Heart left ventricle (tissue), 16 donors: ENCODE results near the gene IL31. TPM values are rescaled to one million over a fixed set of nuclear protein-coding genes. Genes with fewer than 3 reads are reported as not detected.

Source experiments
- ATAC-seq, 4 donors: fragments of 200-7000 bp; cut with Tn5 transposase; one replicate each; pipeline ENCODE4 v1.9.1; 2020 to 2022; ENCODE audit warnings: moderate library complexity in 4 of 4, mild to moderate bottlenecking in 3 of 4, moderate number of reproducible peaks in 1 of 4
- DNase-seq, 5 donors: peaks; one replicate each; pipeline ENCODE4 v3.0.0-alpha.2; 2020
- H3K27ac ChIP-seq, 12 donors: fragments of 200-600 bp; sonication (generic) in 4 of 12; one replicate each; pipeline versions ENCODE4 v1.5.0 to v1.8.0; 2016 to 2022; ENCODE audit warnings: mild to moderate bottlenecking in 2 of 12
- H3K27me3 ChIP-seq, 9 donors: fragments of 200-600 bp; sonication (generic) in 2 of 9; one replicate each; pipeline versions ENCODE4 v1.5.1 to v1.8.0; 2016 to 2022; ENCODE audit warnings: mild to moderate bottlenecking in 3 of 9
- H3K36me3 ChIP-seq, 9 donors: fragments of 200-600 bp; sonication (generic) in 2 of 9; one replicate each; pipeline versions ENCODE4 v1.5.0 to v1.8.0; 2018 to 2022; ENCODE audit warnings: mild to moderate bottlenecking in 2 of 9
- H3K4me1 ChIP-seq, 12 donors: fragments of 200-600 bp; sonication (generic) in 4 of 12; one replicate each; pipeline versions ENCODE4 v1.5.0 to v1.8.0; 2016 to 2022; ENCODE audit warnings: mild to moderate bottlenecking in 3 of 12
- H3K4me3 ChIP-seq, 12 donors: fragments of 200-600 bp; sonication (generic) in 4 of 12; one replicate each; pipeline versions ENCODE4 v1.5.0 to v1.8.0; 2017 to 2022; ENCODE audit warnings: mild to moderate bottlenecking in 9 of 12, moderate library complexity in 4 of 12
- H3K9me3 ChIP-seq, 12 donors: fragments of 200-600 bp; sonication (generic) in 4 of 12; one replicate each; pipeline versions ENCODE4 v1.5.0 to v1.8.0; 2016 to 2022; ENCODE audit warnings: mild to moderate bottlenecking in 1 of 12
- CTCF ChIP-seq, 12 donors: fragments of 200-600 bp; sonication (generic) in 4 of 12; IDR thresholded peaks; one replicate each; pipeline versions ENCODE4 v1.5.0 to v1.8.0; 2018 to 2022; ENCODE audit warnings: antibody characterized with exemption in 12 of 12, mild to moderate bottlenecking in 5 of 12
- POLR2A ChIP-seq, 2 donors: fragments of 450-650 bp; IDR thresholded peaks; one replicate each; pipeline ENCODE4 v1.6.1; 2017; ENCODE audit warnings: antibody characterized with exemption in 2 of 2, mild to moderate bottlenecking in 2 of 2, moderate library complexity in 2 of 2
- WGBS, 4 donors: extraction: QIAGEN DNeasy Blood & Tissue Kit in 2 of 4; methylation state at CpG; one replicate each; pipeline versions ENCODE4 v1.1.5 to v1.1.7; 2013 to 2018; 5-methylcytosine and 5-hydroxymethylcytosine counted together
- intact Hi-C, 10 donors: fragments of 100-400 bp; cut with DNase I; formaldehyde crosslinking; loops; one replicate each; pipeline versions ENCODE4 v1.11.1 to v1.14.2; 2022
- polyA plus RNA-seq, 2 donors: library from polyadenylated mRNA; stranded (reverse); fragments of 200-250 nt; gene quantifications; one replicate each; pipeline ENCODE4 v1.2.3, GENCODE V29; 2013
- total RNA-seq, 9 donors: library from RNA; depleted of rRNA in 2 of 9; stranded (reverse); fragments of >200 nt in 2 of 9; fragmentation: NEBNext Ultra II Directional in 3 of 9; extraction: Animal tissue kit (Norgen Biotek cat#: 25700) in 3 of 9; gene quantifications; one replicate each; pipeline versions ENCODE4 v1.1.0 to v1.2.4, GENCODE V29; 2016 to 2023
- donor health status: ischemic (EF 13 %, LVEDD 7.1; RV severe dilation, severe dysfunction).
- donor health status: healthy with polysubstance abuse.
- donor health status: DM: no; HTN: yes; CAD: no.
- donor health status: DM: no; HTN: no; CAD: no.
- donor health status: ischemic (EF 25% LVEDD 6.9; RV normal size, moderate dysfunction).
- donor health status: ischemic (EF 25% LVEDD 5.7; RV mildly dilated, moderate dysfunction).
- donor health status: healthy.
- donor health status: DM: yes; HTN: yes; CAD: no.
- donor health status: ischemic (EF 35%, LVEDD 5.7; RV mildly dilated, moderate dysfunction).
- donor health status: nonischemic (EF 11% LVEDD 7.7; RV severe dilation, severe dysfunction).
- donor health status: DM: yes; HTN: yes; CAD: no.
- donor health status: PGD.
- donor health status: ischemic (EF 29% LVEDD 5.4; RV normal size, mild dysfunction).
- donor health status: nonischemic (EF 23%, LVEDD 6.1; RV moderate dilation, normal function).

IL31 gene
- total and polyA plus RNA-seq, 11 donors = not detected

- WGBS, 4 donors = 89 to 97% (median 95%) methylated on average over 3 of the region's 3 CpGs
- H3K4me1 ChIP-seq = no peaks in the 10 kb centered on the region
- TF ChIP-seq POLR2A (IDR thresholded peaks at IDR 0.05) = no peak
- no peak for TF ChIP-seq CTCF (IDR thresholded peaks at IDR 0.05)
- H3K9me3 ChIP-seq = no peaks in the 10 kb centered on the region
- intact Hi-C loops = no loop called here
- H3K27ac ChIP-seq = no peak overlapping the region
- no peak overlapping the region for H3K4me3 ChIP-seq
- H3K36me3 ChIP-seq = no peaks in the 10 kb centered on the region
- ATAC-seq (no peak), DNase-seq (no peak)
- peaks cover 0 to 4% (median 0%) of the 10 kb centered on the region in 9 donors for H3K27me3 ChIP-seq
These were observed 5.5 kb downstream of the IL31 start for GRCh38 chr12:122168492-122168891.

GRCh38 chr12:122167356-122167925 is 6.6 kb downstream of the IL31 start:
- DNase-seq = no peak
- Histone ChIP-seq H3K4me1 (no peaks in the 10 kb centered on the region), H3K36me3 (no peaks in the 10 kb centered on the region), H3K9me3 (no peaks in the 10 kb centered on the region), H3K27ac (no peak overlapping the region), H3K27me3 (peaks cover 0 to 8% (median 0%) of the 10 kb centered on the region in 9 donors), H3K4me3 (no peak overlapping the region)
- no peak for TF ChIP-seq POLR2A (IDR thresholded peaks at IDR 0.05)
- no peak for TF ChIP-seq CTCF (IDR thresholded peaks at IDR 0.05)
- WGBS, 4 donors = 70 to 77% (median 73%) methylated on average over 10 of the region's 10 CpGs
- ATAC-seq = no peak
- intact Hi-C loops = no loop called here

- H3K9me3 ChIP-seq = no peaks in the 10 kb centered on the region
- no peaks in the 10 kb centered on the region for H3K4me1 ChIP-seq
- no peak overlapping the region for H3K27ac ChIP-seq
- intact Hi-C loops = no loop called here
- no peak for ATAC-seq
- WGBS, 4 donors = 81 to 87% (median 83%) methylated on average over 22 of the region's 22 CpGs
- no peak for TF ChIP-seq POLR2A (IDR thresholded peaks at IDR 0.05)
- no peak for TF ChIP-seq CTCF (IDR thresholded peaks at IDR 0.05)
- no peak overlapping the region for H3K4me3 ChIP-seq
- H3K27me3 ChIP-seq = peaks cover 0 to 8% (median 0%) of the 10 kb centered on the region in 9 donors
- no peak for DNase-seq
- no peaks in the 10 kb centered on the region for H3K36me3 ChIP-seq
These were observed 7.3 kb downstream of the IL31 start for GRCh38 chr12:122166422-122167349.

- H3K27ac ChIP-seq = no peak overlapping the region
- intact Hi-C loops = no loop called here
- no peaks in the 10 kb centered on the region for H3K4me1 ChIP-seq
- no peaks in the 10 kb centered on the region for H3K36me3 ChIP-seq
- WGBS, 4 donors = 84 to 86% (median 85%) methylated on average over 3 of the region's 3 CpGs
- ATAC-seq (no peak), DNase-seq (no peak)
- no peaks in the 10 kb centered on the region for H3K9me3 ChIP-seq
- no peak overlapping the region for H3K4me3 ChIP-seq
- H3K27me3 ChIP-seq = peaks cover 0 to 8% (median 0%) of the 10 kb centered on the region in 9 donors
- TF ChIP-seq CTCF (IDR thresholded peaks at IDR 0.05) (no peak), POLR2A (IDR thresholded peaks at IDR 0.05) (no peak)
These were observed 11.0 kb downstream of the IL31 start for GRCh38 chr12:122162976-122163375.
